Right lobe of liver (tissue), 4 donors: ENCODE measurements around the gene DGKA.

Source experiments
- CTCF ChIP-seq, 4 donors: fragments of 200-600 bp in 3 of 4; fragments of 450-650 bp in 1 of 4; IDR thresholded peaks; one replicate each; pipeline versions ENCODE4 v1.5.1 to v1.8.0; 2016 to 2022; ENCODE audit warnings: antibody characterized with exemption in 4 of 4, mild to moderate bottlenecking in 2 of 4
- POLR2A ChIP-seq: fragments of 450-650 bp; IDR thresholded peaks from one replicate; pipeline ENCODE4 v1.6.1; 2017; ENCODE audit warnings: antibody characterized with exemption, mild to moderate bottlenecking
- donor health status: DM: no; HTN: no; CAD: no.
- donor health status: DM: no; HTN: no; CAD: no.
- donor health status: DM: no; HTN: yes; CAD: no.

DNA sequence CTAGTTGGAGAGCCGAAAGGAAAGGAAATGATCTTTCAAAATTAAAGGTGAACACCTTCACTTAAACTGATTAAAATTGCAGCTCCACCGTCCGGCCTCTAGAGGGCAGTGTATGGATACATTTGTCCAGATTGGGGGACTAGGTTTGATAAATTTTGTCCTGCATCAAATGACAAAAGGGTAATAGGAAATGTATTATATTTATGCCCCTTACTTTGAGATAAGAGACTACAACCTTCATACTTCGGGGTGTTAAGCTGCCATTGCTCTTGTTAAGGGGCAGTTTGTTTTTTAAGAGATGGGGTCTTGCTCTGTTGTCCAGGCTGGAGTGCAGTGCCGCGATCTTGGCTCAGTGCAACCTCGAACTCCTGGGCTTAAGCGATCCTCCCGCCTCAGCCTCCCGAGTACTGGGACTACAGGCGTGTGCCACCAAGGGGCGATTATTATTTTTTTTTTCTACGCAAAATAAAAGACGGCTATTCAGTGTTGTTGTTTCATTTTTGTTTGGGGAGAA, 65.3 kb downstream of the DGKA start:
- no peak for TF ChIP-seq POLR2A
- peak; percentile 82 to 86 (median 83) for TF ChIP-seq CTCF (IDR thresholded peaks at IDR 0.05)
